Measurements from ENCODE around the gene GADD45B.
"Not testable (repeated sequence)": the region's sequence is repeated elsewhere in the genome, so short reads cannot be mapped to it uniquely, and the experiment has no call there.

GADD45B gene

DNA sequence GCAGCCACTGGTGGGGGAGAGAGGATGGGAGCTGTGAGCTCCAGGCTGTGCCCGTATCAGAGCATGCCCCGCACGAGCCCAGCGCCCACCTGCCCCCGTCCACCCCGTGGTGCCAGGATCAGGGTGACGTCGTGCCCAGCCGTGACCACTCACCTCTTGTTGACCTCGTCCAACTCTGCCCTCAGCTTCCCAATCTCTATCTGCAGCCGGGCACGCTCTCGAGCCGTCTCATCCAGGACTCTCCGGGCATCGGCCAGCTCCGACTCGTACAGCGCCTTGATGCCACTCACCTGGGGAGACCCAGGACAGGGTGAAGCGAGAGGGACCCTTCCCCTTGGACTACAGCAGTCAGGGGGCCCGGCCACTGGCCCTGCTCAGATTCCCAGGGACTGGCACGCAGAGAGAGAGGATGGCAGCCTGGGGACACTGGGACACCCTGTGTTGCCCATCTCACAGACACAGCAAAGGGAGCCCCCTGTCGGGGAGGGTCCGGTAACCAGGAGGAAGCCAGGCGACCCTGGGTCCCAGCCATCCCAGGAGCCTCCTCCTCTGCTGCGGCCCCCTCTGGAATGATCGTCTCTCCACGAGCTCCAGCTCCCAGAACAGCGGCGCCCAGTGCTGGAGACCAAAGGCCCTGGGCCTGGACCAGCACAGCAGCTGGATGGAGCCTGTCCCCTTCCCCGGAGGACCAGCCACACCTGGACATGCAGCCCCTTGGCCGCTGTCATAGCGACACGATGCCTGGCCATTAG, 31.5 kb upstream of the GADD45B start:
- no peak for DNase-seq

DNA sequence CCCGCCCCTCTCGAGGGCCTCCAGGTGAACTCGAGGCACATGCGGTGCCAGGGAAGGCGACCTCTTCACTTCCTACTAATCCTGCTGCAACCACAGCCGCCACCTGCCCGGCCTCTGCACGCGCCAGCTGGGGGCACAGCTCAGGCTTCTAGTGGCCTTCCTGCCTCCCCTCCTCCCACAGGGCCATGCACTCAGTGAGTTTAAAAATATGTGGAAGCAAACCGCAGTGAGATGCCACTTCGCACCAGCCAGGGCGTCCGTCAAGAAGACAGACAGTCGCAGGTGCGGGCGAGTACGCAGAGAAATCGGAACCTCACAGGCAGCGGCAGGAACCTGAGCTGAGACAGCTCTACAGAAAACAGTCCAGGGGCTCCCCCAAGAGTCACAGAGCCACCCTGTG, 29.5 kb upstream of the GADD45B start:
- no peak for DNase-seq

DNA sequence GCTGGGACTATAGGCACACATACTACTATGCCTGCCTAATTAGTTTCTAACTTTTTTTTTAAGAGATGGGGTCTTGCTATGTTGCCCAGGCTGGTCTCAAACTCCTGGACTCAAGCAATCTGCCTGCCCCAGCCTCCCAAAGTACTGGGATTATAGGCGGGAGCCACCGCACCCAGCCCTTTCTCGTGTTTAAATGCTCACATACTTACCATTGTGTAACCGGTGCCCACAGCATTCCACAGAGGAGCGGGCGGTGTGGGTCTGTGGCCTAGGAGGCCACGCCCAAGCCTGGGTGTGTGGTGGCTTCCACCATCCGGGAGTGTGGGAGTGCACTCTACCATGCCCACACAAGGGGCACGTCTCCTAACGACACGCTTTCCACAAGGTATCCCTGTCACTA, 26.9 kb upstream of the GADD45B start:
- no peak for DNase-seq

DNA sequence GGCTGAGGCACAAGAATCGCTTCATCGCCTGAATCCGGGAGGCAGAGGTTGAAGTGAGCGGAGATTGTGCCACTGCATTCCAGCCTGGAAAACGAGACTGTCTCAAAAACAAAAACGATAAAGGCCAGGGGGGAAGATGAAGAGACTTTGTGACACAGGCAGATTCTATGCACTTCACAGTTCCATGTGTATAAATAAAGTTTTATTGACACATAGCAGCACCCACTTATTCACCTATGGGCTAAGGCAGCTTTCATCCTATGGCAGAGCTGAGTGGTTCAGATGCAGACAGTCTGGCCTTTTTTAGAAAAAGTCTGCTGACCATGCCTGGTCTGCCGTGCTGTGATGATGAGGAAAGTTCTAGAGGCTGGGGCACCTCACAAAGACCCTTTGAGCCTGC, 24.8 kb upstream of the GADD45B start:
- no peak for DNase-seq

DNA sequence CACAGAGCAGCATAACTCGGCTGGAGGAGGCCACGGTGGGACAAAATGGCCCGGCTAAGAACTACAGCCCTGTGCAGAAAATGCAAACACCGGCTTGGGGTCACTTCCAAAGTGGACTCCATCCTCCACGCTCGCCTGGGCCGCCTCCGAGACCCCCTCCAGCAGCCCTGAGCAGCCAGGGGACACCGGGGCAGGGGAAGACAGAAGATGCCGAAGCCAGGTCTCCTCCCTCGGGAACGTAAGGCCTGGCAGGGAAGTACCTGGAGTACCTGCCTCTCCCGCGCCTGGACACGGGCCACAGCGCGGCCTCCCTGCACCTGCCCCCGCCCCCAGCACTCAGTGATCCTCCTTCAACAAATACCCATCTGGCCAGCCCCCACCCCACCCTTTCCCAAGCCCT, 24.2 kb upstream of the GADD45B start:
- DNase-seq, result no peak

DNA sequence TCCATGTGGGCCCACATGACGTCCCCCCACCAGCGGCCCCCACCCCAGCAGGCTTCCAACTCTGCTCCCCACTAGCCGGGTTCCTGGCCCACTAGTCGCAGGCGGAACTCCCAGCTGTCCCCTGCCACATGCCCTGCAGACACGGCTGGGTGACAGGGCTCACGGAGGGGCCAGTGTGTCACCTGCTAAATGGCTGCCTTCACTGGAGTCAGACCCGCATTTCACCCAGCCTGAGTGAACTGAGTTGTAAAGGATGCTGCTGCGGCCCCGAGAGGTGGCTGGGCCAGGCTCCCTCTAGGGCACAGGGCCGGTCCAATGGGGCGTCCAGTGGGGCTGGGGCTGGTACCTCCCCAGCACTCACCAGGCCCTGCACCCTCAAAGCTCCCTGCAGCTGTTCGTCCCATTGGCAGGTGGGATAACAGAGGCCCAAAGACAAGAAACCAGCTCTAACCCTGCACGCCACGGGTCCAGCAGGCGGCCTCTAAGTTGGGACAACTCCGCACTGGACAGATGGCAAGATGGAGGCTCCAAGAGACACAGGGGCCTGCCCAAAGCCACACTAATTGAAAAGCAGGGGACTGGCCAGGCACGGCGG, 22.4 kb upstream of the GADD45B start:
- no peak for DNase-seq

DNA sequence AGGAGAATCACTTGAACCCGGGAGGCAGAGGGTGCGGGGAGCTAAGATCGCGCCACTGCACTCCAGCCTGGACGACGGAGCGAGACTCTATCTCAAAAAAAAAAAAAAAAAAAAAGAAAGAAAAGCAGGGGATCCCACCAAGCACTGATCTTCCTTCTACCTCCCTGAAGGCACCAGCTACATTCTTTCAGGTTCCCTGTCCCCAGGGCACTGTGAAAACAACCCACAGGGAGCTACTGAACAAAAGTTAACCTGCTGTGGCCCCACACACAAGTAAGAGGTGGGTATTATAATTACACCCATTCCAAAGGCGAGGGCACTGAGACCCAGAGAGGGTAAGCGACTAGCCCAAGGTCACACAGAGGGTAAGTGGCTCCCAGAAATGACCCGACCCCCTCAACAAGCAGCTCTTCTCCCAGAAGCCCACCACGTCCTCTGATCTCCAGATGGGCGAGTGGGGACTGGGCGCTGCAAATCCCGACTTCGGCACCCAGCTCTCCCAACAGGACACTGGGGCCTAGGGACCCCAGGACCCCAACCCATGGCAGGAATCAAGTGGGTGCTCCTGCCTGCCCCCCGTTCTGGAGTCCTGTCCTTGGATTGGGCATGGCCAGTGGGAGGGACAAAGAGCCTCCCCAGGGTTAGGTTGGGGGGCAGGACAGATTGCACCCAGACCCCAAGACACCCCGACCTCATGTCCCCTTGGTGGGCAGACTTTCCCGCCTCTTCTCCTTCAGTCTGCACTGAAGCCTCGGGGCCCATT, 21.5 kb upstream of the GADD45B start:
- DNase-seq, result no peak

DNA sequence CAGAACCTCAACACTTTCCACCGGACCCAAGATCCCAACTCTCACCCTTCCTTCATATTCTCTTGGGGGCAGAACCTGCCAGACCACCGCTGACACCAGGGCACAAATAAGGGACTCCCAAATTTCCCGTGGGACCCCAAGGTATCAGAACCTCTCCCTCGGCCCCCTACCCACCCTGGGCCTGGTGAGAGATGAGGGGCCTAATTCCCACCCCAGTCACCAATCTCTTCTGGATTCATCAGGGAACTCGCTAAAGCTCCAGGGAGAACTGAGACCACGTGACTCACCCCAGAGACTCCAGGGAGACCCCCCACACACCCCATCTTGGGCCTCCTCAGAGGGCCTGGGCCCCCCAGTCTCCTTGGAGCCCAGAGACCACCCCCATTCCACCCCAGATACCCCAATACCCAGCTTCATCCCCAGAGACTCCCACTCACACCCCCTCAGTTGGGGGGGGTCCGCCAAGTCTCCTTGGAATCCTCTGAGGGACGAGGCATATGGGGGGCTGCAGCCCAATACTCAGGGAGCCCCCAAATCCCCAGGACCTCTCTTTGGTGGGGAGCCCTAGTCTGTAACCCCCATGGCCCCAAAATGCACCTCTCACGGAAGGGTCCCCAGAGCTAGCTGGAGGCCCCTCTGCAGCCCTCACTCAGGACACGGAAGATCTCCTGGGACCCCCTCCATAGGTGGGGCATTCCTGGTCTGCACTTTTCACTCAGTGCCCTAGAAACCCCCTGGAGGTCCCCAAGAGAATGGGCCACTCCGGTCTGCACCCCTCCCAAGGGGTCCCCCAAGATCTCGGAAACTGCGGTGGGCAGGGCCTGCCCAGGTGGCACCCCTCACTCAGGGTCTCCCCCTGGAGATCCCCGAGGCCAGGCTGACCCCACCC, 20.7 kb upstream of the GADD45B start:
- no peak for DNase-seq

DNA sequence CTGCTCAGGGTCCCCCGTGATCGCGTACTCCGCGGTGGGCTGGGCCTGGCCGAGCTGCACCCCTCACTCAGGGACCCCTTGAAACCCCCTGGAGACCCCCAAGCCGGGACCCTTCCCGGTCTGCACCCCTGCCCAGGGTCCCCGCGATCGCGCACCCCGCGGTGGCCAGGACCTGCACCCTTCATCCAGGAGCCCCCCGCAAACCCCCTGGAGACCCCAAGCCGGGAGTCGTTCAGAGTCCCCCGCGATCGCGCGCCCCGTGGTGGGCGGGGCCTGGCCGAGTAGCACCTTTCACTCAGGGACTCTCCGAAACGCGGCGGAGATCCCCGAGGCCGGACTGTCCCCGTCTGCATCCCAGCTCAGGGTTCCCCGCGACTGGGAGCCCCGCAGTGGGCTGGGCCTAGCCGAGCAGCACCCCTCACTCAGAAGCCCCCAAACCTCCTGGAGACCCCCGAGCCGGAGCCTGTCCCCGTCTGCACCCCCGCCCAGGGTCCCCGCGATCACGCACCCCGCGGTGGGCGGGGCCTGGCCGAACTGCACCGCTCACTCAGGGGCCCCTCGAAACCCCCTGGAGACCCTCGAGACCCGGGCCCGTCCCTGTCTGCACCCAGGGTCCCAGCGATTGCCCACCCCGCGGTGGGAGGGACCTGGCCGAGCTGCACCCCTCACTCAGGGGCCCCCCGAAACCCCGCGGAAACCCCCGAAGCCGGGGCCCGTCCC, 19.9 kb upstream of the GADD45B start:
- peak in 1 of 2 experiments; percentile 13 for DNase-seq

DNA sequence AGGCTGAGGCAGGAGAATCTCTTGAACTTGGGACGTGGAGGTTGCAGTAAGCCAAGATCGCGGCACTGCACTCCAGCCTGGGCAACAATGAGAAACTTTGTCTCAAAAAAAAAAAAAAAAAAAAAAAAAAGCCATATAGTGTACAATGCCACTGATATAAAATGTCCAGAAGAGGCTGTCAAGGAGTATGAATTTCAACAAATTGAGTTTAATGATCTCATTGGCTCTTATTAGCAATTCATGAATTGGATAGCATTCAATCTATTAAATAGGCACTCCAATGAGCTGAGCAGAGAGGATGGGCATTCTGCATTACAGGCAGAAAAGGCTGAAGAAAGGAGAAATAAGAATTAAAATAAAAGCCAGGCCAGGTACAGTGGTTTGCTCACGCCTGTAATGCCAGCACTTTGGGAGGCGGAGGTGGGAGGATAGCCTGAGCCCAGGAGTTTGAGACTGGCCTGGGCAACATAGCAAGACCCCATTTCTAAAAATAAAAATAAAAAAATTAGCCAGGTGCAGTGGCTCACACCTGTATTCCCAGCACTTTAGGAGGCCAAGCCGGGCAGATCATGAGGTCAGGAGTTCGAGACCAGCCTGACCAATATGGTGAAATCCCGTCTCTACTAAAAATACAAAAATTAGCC, 18.4 kb upstream of the GADD45B start:
- no peak for DNase-seq

DNA sequence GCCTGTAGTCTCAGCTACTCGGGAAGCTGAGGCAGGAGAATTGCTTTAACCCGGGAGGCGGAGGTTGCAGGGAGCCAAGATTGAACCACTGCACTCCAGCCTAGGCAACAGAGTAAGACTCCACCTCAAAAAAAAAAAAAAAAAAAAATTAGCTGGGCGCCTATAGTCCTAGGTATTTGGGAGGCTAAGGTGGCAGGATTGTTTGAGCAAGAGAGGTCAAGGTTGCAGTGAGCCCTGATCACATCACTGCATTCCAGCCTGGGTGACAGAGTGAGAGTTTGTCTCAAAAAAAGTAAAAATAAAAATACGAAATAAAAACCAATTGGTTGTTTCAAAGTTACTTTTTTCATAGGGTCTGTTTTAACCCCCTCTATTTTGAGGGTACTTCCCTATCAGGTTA, 17.9 kb upstream of the GADD45B start:
- no peak for DNase-seq

DNA sequence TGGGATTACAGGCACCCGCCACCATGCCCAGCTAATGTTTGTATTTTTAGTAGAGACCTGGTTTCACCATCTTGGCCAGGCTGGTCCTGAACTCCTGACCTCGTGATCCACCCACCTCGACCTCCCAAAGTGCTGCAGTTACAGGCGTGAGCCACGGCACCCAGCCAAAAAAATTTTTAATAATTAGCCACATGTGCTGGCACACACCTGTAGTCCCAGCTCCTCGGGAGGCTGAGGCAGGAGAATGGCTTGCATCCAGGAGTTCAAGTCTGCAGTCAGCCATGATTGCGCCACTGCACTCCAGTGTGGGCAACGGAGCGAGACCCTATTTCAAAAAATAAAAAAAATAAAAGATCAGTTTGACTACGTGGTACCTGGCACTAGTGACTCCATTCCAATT, 17.2 kb upstream of the GADD45B start:
- not testable (repeated sequence) for DNase-seq

DNA sequence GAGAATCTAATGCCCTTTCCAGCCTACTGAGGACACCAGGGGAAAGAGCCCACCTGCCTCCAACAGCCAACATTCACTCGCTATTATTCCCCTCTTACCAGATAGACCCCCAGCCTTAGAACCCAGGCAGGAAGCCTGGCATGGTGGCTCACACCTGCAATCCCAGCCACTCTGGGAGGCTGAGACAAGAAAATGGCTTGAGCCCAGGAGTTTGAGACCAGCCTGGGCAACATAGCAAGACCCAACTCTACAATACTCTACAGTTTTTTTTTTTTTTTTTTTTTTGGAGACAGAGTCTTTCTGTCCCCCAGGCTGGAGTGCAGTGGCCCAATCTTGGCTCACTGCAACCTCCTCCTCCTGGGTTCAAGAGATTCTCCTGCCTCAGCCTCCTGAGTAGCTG, 15.7 kb upstream of the GADD45B start:
- no peak for DNase-seq

DNA sequence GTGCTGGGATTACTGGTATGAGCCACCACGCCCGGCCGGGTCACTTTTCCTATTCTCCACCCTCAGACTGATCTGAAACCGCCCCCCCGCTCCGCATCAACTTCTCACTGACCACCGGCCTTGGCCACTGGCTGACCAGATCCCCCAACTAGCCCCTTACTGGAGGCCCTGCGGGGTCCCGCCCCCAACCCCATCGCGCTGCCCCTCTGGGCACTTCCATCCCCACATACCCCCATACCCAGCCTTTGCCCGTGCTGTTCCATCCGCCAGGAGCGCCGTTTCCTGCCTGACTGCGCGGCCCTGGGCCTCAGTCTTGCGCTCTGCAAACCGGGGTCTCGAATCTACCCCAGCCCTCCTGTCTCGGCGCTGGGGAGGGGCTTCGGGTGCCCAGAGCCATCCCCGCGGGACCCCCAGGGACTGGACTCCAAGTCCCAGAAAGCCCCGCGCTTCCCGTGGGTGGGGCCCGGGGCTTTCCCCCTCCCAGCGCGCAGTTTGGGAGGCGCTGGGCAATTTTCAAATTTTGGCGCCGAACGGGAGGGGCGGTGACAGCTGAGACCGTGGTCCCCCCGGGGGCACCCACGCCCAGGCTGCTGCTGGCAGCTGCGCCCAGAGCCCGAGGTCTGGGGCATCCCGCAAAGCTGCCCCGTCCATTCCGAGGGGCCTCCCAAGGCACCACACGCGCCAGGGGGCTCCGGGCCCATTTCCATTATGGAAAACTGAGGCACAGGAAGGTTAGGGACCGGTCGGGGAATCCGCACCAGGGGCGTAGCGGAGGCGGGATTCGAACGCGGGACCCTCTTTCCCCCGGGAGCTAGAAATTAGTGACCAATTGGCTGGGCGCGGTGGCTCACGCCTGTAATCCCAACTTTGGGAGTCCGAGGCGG, 13.9 kb upstream of the GADD45B start:
- no peak for DNase-seq

DNA sequence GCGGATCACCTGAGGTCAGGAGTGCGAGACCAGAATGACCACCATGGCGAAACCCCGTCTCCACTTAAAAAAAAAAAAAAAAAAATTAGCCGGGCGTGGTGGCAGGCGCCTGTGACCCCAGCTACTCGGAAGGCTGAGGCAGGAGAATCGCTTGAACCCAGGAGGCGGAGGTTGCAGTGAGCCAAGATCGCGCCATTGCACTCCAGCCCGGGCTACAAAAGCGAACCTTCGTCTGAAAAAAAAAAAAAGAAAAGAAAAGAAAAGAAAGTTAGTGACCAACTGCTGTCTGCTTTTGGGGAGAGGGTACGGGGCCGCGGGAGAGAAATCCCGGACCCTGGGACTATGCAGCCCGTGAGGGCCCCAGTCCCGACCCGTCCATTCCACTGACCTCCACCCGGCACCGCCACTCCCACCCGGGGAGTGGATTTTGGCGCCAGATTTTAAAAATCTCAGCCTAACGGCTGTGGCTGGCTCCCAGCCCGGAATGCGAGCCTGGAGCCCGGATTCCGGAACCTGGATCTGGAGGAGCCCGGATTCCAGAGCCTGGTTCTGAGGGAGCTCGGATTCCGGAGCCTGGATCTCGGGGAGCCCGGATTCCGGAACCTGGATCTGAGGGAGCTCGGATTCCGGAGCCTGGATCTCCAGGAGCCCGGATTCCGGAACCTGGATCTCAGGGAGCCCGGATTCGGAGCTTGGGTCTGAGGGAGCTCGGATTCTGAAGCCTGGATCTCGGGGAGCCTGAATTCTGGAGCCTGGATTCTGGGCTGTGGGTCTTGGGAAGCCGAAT, 13.1 kb upstream of the GADD45B start:
- DNase-seq, result no peak

DNA sequence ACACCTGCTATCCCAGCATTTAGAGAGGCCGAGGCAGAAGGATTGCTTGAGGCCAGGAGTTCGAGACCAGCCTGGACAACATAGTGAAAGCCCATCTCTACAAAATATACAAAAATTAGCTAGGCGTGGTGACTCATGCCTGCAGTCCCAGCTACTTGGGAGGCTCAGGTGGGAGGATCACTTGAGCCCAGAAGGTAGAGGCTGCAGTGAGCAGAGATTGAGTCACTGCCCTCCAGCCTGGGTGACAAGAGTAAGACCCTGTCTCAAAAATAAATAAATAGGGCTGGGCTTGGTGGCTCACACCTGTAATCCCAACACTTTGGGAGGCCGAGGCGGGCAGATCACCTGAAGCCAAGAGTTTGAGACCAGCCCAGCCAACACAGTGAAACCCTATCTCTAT, 12.2 kb upstream of the GADD45B start:
- DNase-seq, result not testable (repeated sequence)

DNA sequence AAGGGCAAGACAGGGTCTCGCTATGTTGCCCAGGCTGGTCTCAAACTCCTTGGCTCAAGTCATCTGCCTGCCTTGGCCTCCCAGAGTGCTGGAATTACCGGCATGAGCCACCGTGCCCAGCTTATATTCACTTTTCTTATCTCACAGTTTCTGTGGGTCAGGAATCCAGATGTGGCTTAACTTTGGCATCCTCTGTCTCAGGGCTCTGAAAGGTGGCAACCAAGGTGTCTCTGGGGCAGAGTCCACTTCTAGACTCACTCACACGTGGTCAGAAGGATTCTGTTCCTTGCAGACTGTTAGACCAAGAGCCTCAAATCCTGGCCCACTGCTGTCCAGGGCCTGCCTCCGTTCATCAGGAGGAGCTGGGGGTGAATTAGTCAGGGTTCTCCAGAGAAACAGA, 11.5 kb upstream of the GADD45B start:
- DNase-seq, result no peak

DNA sequence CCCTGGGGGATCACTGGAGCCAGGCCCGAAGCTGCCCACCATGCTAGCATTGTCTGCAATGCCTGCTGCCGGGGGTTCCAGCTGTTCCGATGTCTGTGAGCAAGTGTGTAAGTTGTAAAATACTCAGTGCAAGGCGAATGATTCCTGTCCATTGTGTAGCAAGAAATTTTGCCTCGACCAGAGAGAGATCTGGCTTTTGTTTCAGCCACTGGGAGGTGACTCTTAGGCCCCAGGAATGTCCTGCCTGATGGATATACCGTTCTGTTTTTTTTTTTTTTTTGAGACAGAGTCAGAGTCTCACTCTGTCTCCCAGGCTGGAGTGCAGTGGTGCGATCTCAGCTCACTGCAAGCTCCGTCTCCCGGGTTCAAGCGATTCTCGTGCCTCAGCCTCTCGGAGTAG, 7.3 kb upstream of the GADD45B start:
- DNase-seq, result no peak

DNA sequence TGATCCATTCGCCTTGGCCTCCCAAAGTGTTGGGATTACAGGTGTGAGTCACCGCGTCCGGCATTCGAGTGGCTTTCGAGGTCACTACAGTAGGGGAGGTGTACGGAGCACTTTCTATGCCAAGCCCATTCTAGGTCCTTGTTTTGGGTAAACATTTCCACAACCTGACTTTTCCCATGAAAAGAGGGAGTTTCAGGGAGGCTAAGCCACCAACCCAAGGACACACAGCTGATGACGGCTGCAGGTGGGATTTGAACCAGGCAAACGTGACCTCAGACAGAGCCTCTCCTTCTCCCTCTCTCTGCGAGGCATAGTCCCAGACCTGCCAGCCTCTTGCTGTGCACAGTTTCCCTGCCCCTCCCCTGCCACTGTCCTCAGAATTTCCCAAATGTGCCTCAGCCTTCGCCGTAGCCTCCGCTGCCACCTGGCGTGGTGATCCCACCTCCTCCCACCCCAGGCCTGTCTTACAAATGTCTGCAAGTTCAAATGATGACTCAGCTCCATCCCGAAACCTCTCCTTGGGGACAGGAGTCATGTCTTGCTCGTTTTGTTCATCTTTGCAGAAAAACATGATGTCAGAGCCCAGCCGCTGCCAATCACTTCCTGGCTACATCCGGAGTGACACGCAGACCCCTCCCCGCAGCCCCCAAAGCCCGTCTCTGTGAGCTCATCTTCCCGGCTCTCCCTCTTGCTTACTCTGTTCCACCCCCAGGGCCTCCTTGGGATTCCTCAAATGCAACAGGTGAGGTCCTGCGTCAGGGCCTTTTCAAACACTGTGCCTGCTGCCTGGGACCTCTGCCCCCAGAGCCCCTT, 6.6 kb upstream of the GADD45B start:
- DNase-seq, result no peak
